ENCODE measurements around the gene COX4I1. TPM values are rescaled to one million over a fixed set of nuclear protein-coding genes. Genes with fewer than 3 reads are reported as not detected.

Gene COX4I1
- total and polyA plus RNA-seq, 2 donors from 2014 or later = 439 to 1,996 TPM

DNA sequence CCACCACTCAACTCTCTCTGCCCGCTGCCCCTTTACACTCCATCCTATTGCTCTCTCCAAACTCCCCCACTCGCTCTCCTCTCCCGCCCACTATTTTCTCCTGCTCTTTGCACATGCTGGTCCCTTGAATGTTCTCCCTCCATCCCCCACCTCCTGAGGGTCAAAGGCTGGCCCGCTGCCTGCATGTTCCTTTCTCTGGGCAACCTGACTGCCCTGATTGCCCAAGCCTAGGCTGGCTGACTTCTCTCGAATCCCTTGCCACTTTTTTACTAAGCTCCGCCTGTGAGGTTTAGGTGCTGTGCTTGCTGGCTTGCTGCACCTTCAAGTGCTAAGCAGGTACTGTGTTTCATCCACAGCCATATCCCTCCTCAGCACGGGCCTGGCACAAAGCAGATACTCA is 2.9 kb upstream of the COX4I1 start:
- Histone ChIP-seq H3K9me3 (ENCODE audit: control insufficient read depth in 2 of 3, insufficient read depth in 1 of 3, low read length in 3 of 3) (no peaks in the 10 kb centered on the region), H3K27ac (ENCODE audit: low read depth in 2 of 2, low read length in 2 of 2) (no peak overlapping the region), H3K9ac (ENCODE audit: low read length in 3 of 3) (no peak overlapping the region), H3K4me1 (ENCODE audit: control insufficient read depth in 2 of 3, insufficient read depth in 2 of 3, low read depth in 1 of 3, low read length in 3 of 3) (peaks cover 2 to 9% (median 7%) of the 10 kb centered on the region in 3 donors), H3K27me3 (ENCODE audit: control insufficient read depth, insufficient read depth, low read length) (no peaks in the 10 kb centered on the region), H3K36me3 (ENCODE audit: control insufficient read depth in 2 of 3, insufficient read depth in 3 of 3, low read length in 3 of 3) (peaks cover 2 to 11% (median 6%) of the 10 kb centered on the region in 3 donors), H3K4me3 (ENCODE audit: low read length in 3 of 3) (no peak overlapping the region)
- peak in 1 of 5 donors; percentile 32 for DNase-seq
- intact Hi-C loops (cut with DNase I) = no loop called here
- FAIRE-seq = no peak
- TF ChIP-seq, protein P1, sequence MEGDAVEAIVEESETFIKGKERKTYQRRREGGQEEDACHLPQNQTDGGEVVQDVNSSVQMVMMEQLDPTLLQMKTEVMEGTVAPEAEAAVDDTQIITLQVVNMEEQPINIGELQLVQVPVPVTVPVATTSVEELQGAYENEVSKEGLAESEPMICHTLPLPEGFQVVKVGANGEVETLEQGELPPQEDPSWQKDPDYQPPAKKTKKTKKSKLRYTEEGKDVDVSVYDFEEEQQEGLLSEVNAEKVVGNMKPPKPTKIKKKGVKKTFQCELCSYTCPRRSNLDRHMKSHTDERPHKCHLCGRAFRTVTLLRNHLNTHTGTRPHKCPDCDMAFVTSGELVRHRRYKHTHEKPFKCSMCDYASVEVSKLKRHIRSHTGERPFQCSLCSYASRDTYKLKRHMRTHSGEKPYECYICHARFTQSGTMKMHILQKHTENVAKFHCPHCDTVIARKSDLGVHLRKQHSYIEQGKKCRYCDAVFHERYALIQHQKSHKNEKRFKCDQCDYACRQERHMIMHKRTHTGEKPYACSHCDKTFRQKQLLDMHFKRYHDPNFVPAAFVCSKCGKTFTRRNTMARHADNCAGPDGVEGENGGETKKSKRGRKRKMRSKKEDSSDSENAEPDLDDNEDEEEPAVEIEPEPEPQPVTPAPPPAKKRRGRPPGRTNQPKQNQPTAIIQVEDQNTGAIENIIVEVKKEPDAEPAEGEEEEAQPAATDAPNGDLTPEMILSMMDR (IDR thresholded peaks at IDR 0.05; ENCODE audit: borderline replicate concordance, extremely low read depth, insufficient read depth) = no peak

DNA sequence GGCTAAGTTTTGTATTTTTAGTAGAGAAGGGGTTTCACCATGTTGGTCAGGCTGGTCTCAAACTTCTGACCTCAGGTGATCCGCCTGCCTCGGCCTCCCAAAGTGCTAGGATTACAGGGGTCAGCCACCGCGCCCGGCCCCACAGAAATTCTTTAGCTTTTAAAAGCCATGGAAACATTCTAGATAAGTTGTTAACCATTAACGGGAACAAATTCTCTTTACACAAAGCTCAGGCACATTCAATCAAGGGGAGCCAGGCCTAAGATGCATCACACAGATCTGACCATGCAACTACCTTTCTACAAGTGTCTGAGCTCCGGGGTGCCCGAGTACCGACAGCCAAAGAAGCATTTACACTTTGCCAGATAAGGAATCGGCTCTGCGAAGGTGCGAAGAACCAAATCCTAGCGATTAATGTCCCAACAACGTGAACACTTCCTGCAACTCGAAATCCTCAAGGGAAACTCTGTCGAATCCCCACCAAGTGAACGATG is 1.2 kb upstream of the COX4I1 start:
- TF ChIP-seq, protein P1 (IDR thresholded peaks at IDR 0.05; ENCODE audit: borderline replicate concordance, extremely low read depth, insufficient read depth) = no peak
- Histone ChIP-seq H3K4me1 (ENCODE audit: control insufficient read depth in 2 of 3, insufficient read depth in 2 of 3, low read depth in 1 of 3, low read length in 3 of 3) (peaks cover 2 to 15% (median 7%) of the 10 kb centered on the region in 3 donors), H3K27ac (ENCODE audit: low read depth in 2 of 2, low read length in 2 of 2) (no peak overlapping the region), H3K36me3 (ENCODE audit: control insufficient read depth in 2 of 3, insufficient read depth in 3 of 3, low read length in 3 of 3) (peaks cover 5 to 22% (median 17%) of the 10 kb centered on the region in 3 donors), H3K9ac (ENCODE audit: low read length in 3 of 3) (peak overlapping the region; percentile 66 to 97 (median 89)), H3K27me3 (ENCODE audit: control insufficient read depth, insufficient read depth, low read length) (no peaks in the 10 kb centered on the region), H3K4me3 (ENCODE audit: low read length in 3 of 3) (peak overlapping the region; percentile 78 to 87 (median 84)), H3K9me3 (ENCODE audit: control insufficient read depth in 2 of 3, insufficient read depth in 1 of 3, low read length in 3 of 3) (no peaks in the 10 kb centered on the region)
- FAIRE-seq (no peak), DNase-seq (peak in 3 of 5 donors; percentile 13 to 33 (median 15))
- intact Hi-C loops (cut with DNase I) = no loop called here

DNA sequence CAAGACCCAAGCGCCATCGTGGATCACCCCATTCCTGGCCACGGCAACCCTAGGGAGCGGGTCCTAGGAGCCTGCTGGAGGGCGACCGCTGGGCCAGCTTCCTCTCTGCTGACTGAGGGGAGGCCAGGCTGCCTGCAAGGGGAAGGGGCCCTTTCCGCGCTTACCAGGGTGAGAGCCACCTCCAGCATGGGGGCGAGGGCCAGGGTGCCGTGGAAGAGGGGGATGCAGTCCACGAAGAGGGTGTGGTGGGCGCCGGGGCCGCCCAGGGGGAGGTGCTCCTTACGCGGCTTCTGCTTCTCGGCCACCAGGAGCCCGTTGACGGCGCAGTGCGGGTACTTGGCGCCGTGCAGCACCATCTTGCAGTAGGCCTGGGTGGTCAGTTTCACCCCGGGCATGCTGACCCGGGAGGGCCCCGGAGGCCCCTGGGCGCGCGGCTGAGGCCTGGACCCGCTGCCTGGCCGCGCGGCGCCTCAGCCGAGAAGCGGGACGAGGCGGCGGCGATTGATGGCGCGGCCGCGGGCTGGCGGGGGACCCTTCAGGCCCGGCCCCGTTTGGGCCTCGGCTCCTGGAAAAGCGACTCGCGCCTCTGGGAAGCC is 496 bp upstream of the COX4I1 start:
- no peak for FAIRE-seq

More for the DNA sequence above, 496 bp upstream of the COX4I1 start:
- Histone ChIP-seq H3K27me3 (ENCODE audit: control insufficient read depth, insufficient read depth, low read length) (no peaks in the 10 kb centered on the region), H3K4me1 (ENCODE audit: control insufficient read depth in 2 of 3, insufficient read depth in 2 of 3, low read depth in 1 of 3, low read length in 3 of 3) (peaks cover 2 to 15% (median 7%) of the 10 kb centered on the region in 3 donors), H3K4me3 (ENCODE audit: low read length in 3 of 3) (peak overlapping the region; percentile 78 to 87 (median 84)), H3K27ac (ENCODE audit: low read depth in 2 of 2, low read length in 2 of 2) (peak overlapping the region in 1 of 2 donors; percentile 21), H3K9me3 (ENCODE audit: control insufficient read depth in 2 of 3, insufficient read depth in 1 of 3, low read length in 3 of 3) (no peaks in the 10 kb centered on the region), H3K9ac (ENCODE audit: low read length in 3 of 3) (peak overlapping the region; percentile 66 to 97 (median 89)), H3K36me3 (ENCODE audit: control insufficient read depth in 2 of 3, insufficient read depth in 3 of 3, low read length in 3 of 3) (peaks cover 8 to 29% (median 22%) of the 10 kb centered on the region in 3 donors)
- intact Hi-C loops (cut with DNase I) = no loop called here
- TF ChIP-seq, protein P1 (IDR thresholded peaks at IDR 0.05; ENCODE audit: borderline replicate concordance, extremely low read depth, insufficient read depth) = no peak
- peak; percentile 21 to 86 (median 35) for DNase-seq
